ENCODE results near the gene ZNF490. TPM values are rescaled to one million over a fixed set of nuclear protein-coding genes. Genes with fewer than 3 reads are reported as not detected.
"Not testable (repeated sequence)": the region's sequence is repeated elsewhere in the genome, so short reads cannot be mapped to it uniquely, and the experiment has no call there.

ZNF490 gene
- 10 to 100 TPM; 16.2 to 16.5 TPM for total RNA-seq

DNA sequence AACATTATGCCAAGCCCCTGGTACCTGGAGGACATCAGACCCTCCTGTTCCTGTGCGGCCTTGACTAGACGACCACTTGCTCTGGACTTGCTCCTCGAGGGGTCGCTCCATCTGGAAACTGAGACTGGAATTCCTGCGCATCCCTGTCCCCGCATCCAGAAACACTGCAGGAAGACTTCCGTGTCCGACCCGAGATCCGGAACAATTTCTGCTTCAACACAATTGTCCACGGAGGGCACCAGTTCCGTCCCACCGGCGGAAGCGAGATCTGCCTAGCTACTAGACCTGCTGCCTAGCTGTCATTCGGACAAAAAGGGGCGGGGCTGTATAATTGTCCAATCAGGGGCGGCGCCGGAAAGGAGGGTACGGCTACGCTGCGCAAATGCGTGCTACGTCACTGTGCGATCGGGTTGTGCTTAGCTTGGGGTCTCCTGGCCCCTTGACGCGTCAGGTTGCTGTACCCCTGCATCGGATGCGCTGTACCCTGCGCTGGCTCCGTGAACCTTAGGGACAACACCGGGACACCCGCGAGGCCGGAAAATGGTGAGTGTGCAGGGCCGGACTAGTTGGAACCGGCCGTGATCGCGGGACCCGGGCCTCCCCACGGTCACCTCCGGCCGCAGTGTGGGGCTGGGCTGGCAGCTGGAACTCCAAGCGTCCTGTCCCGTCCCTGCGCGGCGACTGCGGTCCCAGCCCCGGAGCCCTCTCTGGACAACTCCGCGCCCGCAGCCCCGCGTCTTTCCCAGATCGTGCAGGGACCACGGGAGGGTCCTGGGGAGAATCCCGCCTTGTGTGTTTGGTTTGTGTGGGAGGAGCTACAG lies at the start of gene ZNF490, which contains the start of gene ZNF791:
Gene ZNF490 (minus strand): TSS at position 274 of the 821 bp plus-strand sequence. CDS start 133 bp downstream, at position 141.
Gene ZNF791 (plus strand): TSS at position 381 of the 821 bp plus-strand sequence. CDS start 160 bp downstream, at position 541.
- peaks cover 42% of the 10 kb centered on the region for H3K36me3 Mint-ChIP-seq (ENCODE audit: low read depth)
- H3K9me3 Mint-ChIP-seq (ENCODE audit: insufficient read depth), result no peaks in the 10 kb centered on the region
- no peaks in the 10 kb centered on the region for H3K27me3 Mint-ChIP-seq (ENCODE audit: low read depth)
- peak within 1 kb of the TSS; percentile 100 for H3K4me3 Mint-ChIP-seq
- DNase-seq (peak; percentile 99), ATAC-seq (peak; percentile 81)
- peak within 1 kb of the TSS; percentile 99 for H3K27ac Mint-ChIP-seq
- CTCF ChIA-PET, result interaction anchor here (0.6 to 1.5 kb wide), 6 partner anchors 9 to 313 kb away, joined by 3 to 8 read pairs (median 4); partner anchors contain the start of gene RTBDN
- POLR2A ChIA-PET, result interaction anchor here (0.6 to 2.0 kb wide), 4 partner anchors 29 to 623 kb away, joined by 3 to 7 read pairs (median 4); partner anchors contain the start of gene ZNF563
- H3K4me1 Mint-ChIP-seq (ENCODE audit: low read depth), result peaks cover 34% of the 10 kb centered on the region

DNA sequence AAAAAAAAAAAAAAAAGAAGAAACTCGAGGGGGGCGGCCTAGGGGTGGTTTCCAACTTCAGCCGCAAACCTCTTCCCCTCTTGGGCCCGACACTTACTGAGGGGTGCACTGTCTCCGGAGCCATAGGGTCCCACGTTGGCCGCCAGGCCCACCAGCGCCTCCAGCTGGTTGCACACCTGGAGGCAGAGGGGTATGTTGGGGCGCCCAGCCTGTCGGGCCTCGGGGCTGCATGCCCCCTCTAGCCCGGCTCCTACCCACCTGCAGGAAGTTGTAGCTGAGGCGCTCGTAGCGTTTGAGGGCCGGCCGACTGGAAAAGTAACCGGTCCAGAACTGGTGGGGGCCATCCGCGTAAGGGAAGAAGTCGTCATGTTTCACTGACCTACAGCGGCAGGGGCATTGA lies 47.4 kb upstream of the ZNF490 start:
- H3K27me3 Mint-ChIP-seq (ENCODE audit: low read depth), result no peaks in the 10 kb centered on the region
- H3K4me1 Mint-ChIP-seq (ENCODE audit: low read depth), result no peaks in the 10 kb centered on the region
- H3K27ac Mint-ChIP-seq, result no peak overlapping the region
- CTCF ChIA-PET, result interaction anchor here (1.3 kb wide), 1 partner anchor 18 kb away, joined by 3 read pairs; no protein-coding TSS in a partner anchor
- POLR2A ChIA-PET, result no interaction called here
- H3K9me3 Mint-ChIP-seq (ENCODE audit: insufficient read depth), result no peaks in the 10 kb centered on the region
- no peak for DNase-seq
- H3K36me3 Mint-ChIP-seq (ENCODE audit: low read depth), result peaks cover 48% of the 10 kb centered on the region
- ATAC-seq, result no peak
- H3K4me3 Mint-ChIP-seq, result no peak overlapping the region

DNA sequence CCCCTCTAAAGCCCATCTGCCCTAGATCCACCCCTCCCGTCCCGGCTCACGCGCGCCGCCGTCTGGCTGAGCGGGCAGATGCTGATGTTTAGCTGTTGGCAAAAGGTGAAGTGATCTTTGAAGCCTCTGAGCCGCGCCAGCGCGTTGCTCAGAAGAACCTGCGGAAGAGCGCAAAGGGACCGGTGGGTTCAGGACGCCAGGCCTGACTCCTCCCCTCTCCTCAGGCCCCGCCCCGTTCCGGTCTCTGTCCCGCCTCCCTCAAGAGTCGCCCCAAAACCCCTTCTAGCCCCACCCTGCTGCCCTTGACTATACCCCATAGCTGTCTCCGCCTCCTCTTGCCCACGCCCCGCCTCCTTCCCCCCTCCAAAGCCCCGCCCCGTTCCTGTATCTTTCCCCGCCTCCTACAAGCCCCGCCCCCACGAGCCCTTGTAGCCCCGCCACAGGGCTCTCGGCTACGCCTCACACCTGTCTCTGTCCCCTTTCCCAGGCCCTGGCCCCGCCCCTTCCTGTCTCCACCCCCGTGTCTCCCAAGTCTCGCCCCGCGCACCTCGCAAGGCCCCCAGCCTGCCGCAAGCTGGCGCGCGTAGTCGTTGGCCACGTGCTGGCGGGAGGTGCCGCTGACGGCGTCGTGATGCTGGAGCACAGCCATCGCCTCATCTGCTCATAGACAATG lies 46.4 kb upstream of the ZNF490 start:
- H3K4me1 Mint-ChIP-seq (ENCODE audit: low read depth), result no peaks in the 10 kb centered on the region
- ChIA-PET CTCF (interaction anchor here (1.3 to 1.4 kb wide), 2 partner anchors 15 to 17 kb away, joined by 3 read pairs; no protein-coding TSS in a partner anchor), POLR2A (no interaction called here)
- H3K4me3 Mint-ChIP-seq, result no peak overlapping the region
- DNase-seq (no peak), ATAC-seq (peak; percentile 35)
- no peaks in the 10 kb centered on the region for H3K9me3 Mint-ChIP-seq (ENCODE audit: insufficient read depth)
- H3K36me3 Mint-ChIP-seq (ENCODE audit: low read depth), result peaks cover 50% of the 10 kb centered on the region
- no peak overlapping the region for H3K27ac Mint-ChIP-seq
- no peaks in the 10 kb centered on the region for H3K27me3 Mint-ChIP-seq (ENCODE audit: low read depth)

DNA sequence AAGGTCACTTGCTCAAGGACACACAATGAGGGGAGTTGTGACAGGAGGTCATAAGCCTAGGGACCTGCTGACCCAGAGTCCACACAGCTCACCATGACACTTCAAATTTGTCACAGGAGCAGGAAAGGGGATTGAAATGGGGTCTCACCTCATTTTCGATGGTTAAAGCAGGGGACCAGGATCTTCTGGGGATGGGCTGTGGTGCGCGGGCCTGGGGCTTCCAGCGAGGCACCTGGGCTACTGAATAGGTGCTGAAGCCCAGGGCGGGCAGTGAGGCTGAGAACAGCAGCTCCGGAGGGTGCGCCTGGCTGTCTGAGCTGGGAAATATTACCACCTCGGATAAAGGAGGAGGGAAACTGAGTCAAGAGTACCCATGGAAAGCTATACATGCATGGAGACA lies 44.9 kb upstream of the ZNF490 start:
- Mint-ChIP-seq H3K4me1 (ENCODE audit: low read depth) (no peaks in the 10 kb centered on the region), H3K27me3 (ENCODE audit: low read depth) (no peaks in the 10 kb centered on the region), H3K27ac (no peak overlapping the region), H3K9me3 (ENCODE audit: insufficient read depth) (no peaks in the 10 kb centered on the region), H3K4me3 (no peak overlapping the region), H3K36me3 (ENCODE audit: low read depth) (peaks cover 52% of the 10 kb centered on the region)
- ATAC-seq, result no peak
- no peak for DNase-seq
- ChIA-PET POLR2A (no interaction called here), CTCF (no interaction called here)

DNA sequence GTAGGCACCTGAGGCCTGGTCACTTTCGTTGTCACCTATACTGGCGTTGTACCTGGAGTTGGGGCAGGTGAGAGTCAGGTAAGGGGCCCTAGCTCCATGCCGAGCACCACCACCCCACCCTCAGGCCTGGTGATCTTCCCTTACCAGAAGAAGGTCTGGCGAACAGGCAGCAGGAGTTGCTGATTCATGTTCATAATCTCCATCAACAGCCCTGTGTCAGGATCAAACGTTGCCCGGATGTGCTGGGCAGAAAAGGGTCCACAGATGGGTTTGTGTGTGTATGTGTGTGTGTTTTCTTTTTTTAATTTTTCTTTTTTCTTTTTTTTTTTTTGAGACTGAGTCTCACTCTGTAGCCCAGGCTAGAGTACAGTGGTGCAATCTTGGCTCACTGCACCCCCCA lies 41.6 kb upstream of the ZNF490 start:
- ChIA-PET POLR2A (no interaction called here), CTCF (no interaction called here)
- peaks cover 51% of the 10 kb centered on the region for H3K36me3 Mint-ChIP-seq (ENCODE audit: low read depth)

DNA sequence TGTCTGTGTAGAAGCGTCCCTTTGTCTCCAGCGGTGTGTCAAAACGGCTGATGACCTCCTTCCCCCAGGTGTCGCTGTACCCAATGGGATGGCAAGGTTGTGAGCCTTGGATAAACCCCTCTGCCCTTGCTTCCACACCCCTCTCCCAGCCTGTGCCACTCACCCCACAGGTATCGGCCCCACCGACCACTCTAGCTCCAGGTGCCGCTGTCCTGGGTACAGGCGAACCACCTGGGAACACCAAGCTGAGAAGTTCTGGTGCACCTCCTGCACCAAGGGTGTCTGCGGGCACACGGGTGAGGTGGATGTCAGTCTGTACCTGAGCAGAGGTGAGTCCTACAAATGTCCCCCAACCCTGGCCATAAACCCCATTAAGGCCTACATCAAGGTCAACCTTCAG lies 39.3 kb upstream of the ZNF490 start:
- CTCF ChIA-PET, result no interaction called here
- ATAC-seq, result no peak
- no peaks in the 10 kb centered on the region for H3K9me3 Mint-ChIP-seq (ENCODE audit: insufficient read depth)
- H3K27me3 Mint-ChIP-seq (ENCODE audit: low read depth), result no peaks in the 10 kb centered on the region
- no peak overlapping the region for H3K4me3 Mint-ChIP-seq
- no peak overlapping the region for H3K27ac Mint-ChIP-seq
- peaks cover 9% of the 10 kb centered on the region for H3K4me1 Mint-ChIP-seq (ENCODE audit: low read depth)
- DNase-seq, result no peak
- POLR2A ChIA-PET, result no interaction called here
- H3K36me3 Mint-ChIP-seq (ENCODE audit: low read depth), result peaks cover 39% of the 10 kb centered on the region

More for the DNA sequence above, 41.6 kb upstream of the ZNF490 start:
- H3K9me3 Mint-ChIP-seq (ENCODE audit: insufficient read depth), result no peaks in the 10 kb centered on the region
- H3K4me3 Mint-ChIP-seq, result no peak overlapping the region
- H3K4me1 Mint-ChIP-seq (ENCODE audit: low read depth), result peaks cover 5% of the 10 kb centered on the region
- ATAC-seq (no peak), DNase-seq (no peak)
- H3K27ac Mint-ChIP-seq, result no peak overlapping the region
- no peaks in the 10 kb centered on the region for H3K27me3 Mint-ChIP-seq (ENCODE audit: low read depth)

DNA sequence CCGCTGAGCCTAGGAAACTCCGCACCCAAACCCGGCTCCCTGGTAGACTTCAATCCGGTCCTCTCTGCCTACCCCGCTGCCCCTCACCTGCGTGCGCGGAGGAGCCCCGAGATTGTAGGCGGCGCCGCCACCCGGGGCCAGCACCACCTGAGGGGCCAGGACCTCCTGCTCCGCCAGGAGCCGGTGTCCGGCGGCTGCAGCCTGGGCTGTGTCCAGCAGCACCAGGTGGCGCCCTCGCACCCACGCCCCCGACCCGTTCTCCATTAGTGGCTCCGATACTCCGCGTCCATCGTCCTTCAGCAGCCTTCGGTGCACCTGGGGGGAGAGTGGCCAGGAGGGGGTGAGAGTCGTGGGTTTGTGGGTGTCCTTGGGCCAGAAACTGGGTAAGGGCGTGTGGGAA lies 37.5 kb upstream of the ZNF490 start:
- Mint-ChIP-seq H3K4me3 (no peak overlapping the region), H3K27ac (no peak overlapping the region), H3K9me3 (ENCODE audit: insufficient read depth) (no peaks in the 10 kb centered on the region), H3K36me3 (ENCODE audit: low read depth) (peaks cover 36% of the 10 kb centered on the region), H3K27me3 (ENCODE audit: low read depth) (no peaks in the 10 kb centered on the region), H3K4me1 (ENCODE audit: low read depth) (peaks cover 9% of the 10 kb centered on the region)
- no peak for ATAC-seq
- no peak for DNase-seq
- CTCF ChIA-PET, result interaction anchor here (1.4 kb wide), 1 partner anchor 8 kb away, joined by 8 read pairs; no protein-coding TSS in a partner anchor
- POLR2A ChIA-PET, result no interaction called here

DNA sequence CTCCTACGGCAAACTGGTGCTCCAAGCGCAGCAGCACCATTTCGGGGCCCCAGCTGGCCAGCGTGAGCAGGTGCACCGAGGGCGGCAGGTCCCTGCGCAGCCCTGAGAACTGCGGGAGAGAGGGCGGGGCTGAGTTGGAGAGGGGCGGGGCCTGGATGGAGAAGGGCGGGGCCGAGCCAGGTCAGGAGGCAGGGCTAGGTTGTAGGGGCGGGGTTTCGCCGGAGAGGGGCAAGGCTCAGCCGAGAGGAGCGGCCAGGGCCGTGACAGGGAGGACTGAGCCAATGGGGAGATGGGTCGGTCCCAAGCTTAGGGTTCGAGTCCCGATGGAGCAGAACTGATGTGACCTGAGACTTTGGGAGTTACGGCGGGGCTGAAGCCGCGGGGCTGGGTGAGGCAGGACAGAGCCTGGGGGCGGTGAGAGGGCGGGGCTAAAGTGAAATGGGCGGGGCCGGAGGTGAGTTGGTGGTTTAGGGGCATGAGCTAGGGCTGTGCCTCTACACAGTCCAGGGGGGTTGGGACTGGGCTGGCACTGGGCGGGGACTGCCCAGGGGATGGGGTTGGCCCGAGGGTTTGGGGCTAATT lies 37.0 kb upstream of the ZNF490 start:
- ChIA-PET POLR2A (no interaction called here), CTCF (no interaction called here)
- DNase-seq, result no peak
- Mint-ChIP-seq H3K27ac (no peak overlapping the region), H3K36me3 (ENCODE audit: low read depth) (peaks cover 36% of the 10 kb centered on the region), H3K4me1 (ENCODE audit: low read depth) (peaks cover 9% of the 10 kb centered on the region), H3K4me3 (no peak overlapping the region), H3K9me3 (ENCODE audit: insufficient read depth) (no peaks in the 10 kb centered on the region), H3K27me3 (ENCODE audit: low read depth) (no peaks in the 10 kb centered on the region)
- peak; percentile 70 for ATAC-seq

DNA sequence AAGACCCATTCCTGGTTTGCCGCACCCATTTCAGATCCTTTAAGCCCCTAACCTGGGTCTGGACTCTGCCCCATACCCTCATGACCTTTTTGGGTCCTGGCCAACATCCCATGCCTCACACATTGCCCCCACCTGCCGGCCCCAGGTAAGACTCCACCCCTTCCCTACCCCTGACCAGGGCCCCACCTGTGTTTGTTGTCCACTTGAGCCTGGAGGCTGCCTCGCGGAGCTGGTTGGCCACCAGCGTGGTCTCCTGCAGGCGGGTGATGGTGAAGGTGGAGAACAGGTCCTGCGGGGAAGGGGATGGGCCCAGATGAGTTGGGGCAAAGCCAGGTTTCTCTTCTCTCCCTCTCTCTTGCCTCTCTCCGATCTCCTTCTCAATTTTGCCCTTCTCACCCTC lies 36.4 kb upstream of the ZNF490 start:
- DNase-seq (no peak), ATAC-seq (no peak)
- no peaks in the 10 kb centered on the region for H3K9me3 Mint-ChIP-seq (ENCODE audit: insufficient read depth)
- peaks cover 9% of the 10 kb centered on the region for H3K4me1 Mint-ChIP-seq (ENCODE audit: low read depth)
- peak overlapping the region; percentile 34 for H3K27ac Mint-ChIP-seq
- CTCF ChIA-PET, result no interaction called here
- no peaks in the 10 kb centered on the region for H3K27me3 Mint-ChIP-seq (ENCODE audit: low read depth)
- POLR2A ChIA-PET, result no interaction called here
- peaks cover 34% of the 10 kb centered on the region for H3K36me3 Mint-ChIP-seq (ENCODE audit: low read depth)
- H3K4me3 Mint-ChIP-seq, result no peak overlapping the region

DNA sequence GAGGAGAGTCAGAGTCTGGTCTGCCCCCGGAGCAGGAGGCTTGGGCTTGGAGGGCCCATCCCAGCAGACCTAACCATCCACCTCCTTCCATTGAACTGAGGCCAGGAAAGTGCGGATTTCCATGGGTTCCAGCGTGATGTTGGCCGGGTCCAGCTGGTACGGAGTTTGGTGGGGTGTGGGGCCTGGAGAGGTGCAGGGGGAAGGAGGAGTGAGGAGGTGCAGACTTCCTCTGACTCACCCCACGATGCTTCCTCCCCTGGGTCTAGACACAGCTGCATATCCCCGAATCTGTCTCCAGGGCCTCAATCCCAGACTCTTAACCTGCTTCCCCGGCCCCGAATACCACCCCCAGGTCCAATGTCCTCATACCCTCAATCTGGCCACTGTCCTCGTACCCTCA lies 35.9 kb upstream of the ZNF490 start:
- H3K27ac Mint-ChIP-seq, result peak overlapping the region; percentile 34

DNA sequence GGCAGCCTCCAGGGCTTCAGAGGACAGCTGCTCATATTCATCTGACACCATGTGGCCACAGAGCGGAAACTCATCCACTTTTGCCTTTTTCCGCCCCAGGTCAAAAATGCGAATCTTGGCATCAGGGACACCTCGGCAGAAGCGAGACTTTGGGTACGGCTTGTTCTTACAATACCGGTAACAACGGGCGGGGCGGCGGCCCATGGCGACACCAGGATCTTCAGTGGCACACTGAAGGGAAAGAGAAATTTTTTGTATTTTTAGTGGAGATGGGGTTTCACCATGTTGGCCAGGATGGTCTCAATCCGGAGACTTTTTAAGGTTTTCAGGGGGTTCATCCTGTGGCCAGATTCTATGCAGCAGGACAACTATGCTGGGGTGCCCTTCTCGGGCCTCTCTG lies 33.1 kb upstream of the ZNF490 start:
- DNase-seq; H3K27me3 Mint-ChIP-seq (ENCODE audit: low read depth); H3K9me3 Mint-ChIP-seq (ENCODE audit: insufficient read depth); H3K27ac Mint-ChIP-seq; POLR2A ChIA-PET; ATAC-seq; H3K4me3 Mint-ChIP-seq: not testable (repeated sequence)
- CTCF ChIA-PET, result interaction anchor here (0.7 kb wide), 1 partner anchor 22 kb away, joined by 3 read pairs; no protein-coding TSS in a partner anchor
- H3K4me1 Mint-ChIP-seq (ENCODE audit: low read depth), result peaks cover 20% of the 10 kb centered on the region
- H3K36me3 Mint-ChIP-seq (ENCODE audit: low read depth), result peaks cover 25% of the 10 kb centered on the region

More for the DNA sequence above, 35.9 kb upstream of the ZNF490 start:
- Mint-ChIP-seq H3K27me3 (ENCODE audit: low read depth) (no peaks in the 10 kb centered on the region), H3K9me3 (ENCODE audit: insufficient read depth) (no peaks in the 10 kb centered on the region), H3K36me3 (ENCODE audit: low read depth) (peaks cover 29% of the 10 kb centered on the region), H3K4me3 (no peak overlapping the region), H3K4me1 (ENCODE audit: low read depth) (peaks cover 9% of the 10 kb centered on the region)
- no peak for ATAC-seq
- CTCF ChIA-PET, result no interaction called here
- no peak for DNase-seq
- POLR2A ChIA-PET, result no interaction called here

DNA sequence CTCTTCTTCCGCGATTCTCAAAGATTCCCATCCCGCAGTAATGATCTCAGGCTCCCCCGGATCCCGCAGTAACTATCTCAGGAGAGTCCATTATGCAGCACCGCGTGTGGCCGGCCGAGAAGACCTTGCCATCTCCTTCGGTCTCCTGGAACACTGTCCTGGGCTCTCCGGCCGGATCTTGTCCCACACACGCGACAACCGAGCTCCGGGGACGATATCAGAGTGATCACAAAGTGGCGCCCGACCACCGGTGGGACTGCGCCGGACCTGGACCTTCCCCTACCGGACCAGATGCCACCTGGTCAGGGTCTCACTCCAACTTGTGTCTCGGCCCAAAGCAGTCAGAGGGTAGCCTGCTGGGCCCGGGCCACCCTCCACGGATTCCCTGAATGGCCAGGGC lies 31.9 kb upstream of the ZNF490 start:
- Mint-ChIP-seq H3K9me3 (ENCODE audit: insufficient read depth) (no peaks in the 10 kb centered on the region), H3K36me3 (ENCODE audit: low read depth) (peaks cover 25% of the 10 kb centered on the region), H3K4me1 (ENCODE audit: low read depth) (peaks cover 17% of the 10 kb centered on the region), H3K27me3 (ENCODE audit: low read depth) (no peaks in the 10 kb centered on the region), H3K27ac (no peak overlapping the region), H3K4me3 (no peak overlapping the region)
- CTCF ChIA-PET, result no interaction called here
- DNase-seq (no peak), ATAC-seq (no peak)
- POLR2A ChIA-PET, result no interaction called here
